ENCODE results near the gene CS. TPM values are rescaled to one million over a fixed set of nuclear protein-coding genes. Genes with fewer than 3 reads are reported as not detected.

CS gene
- polyA plus RNA-seq, 1 donor from 2014 or later = 65.7 TPM

GRCh38 chr12:56339158-56339422, 39.0 kb upstream of the CS start:
- no peaks in the 10 kb centered on the region for H3K9me3 ChIP-seq (ENCODE audit: low read length)
- no peak overlapping the region for H3K4me2 ChIP-seq (ENCODE audit: low read length)
- no peak overlapping the region for H3K27ac ChIP-seq (ENCODE audit: low read length)
- no peaks in the 10 kb centered on the region for H3K9me2 ChIP-seq (ENCODE audit: insufficient read depth, low read length)
- no peaks in the 10 kb centered on the region for H3K27me3 ChIP-seq (ENCODE audit: insufficient read depth, low read depth, low read length)
- H3K79me2 ChIP-seq (replicated peaks; ENCODE audit: insufficient read depth, low read length) = no peaks in the 10 kb centered on the region
- H4K20me1 ChIP-seq (ENCODE audit: insufficient read depth) = no peaks in the 10 kb centered on the region
- H3K4me3 ChIP-seq (ENCODE audit: low read length) = no peak overlapping the region
- TF ChIP-seq EZH2 (IDR thresholded peaks at IDR 0.05; ENCODE audit: borderline replicate concordance, insufficient read depth, low read length, poor library complexity, severe bottlenecking) = no peak
- TF ChIP-seq MXI1 (conservative IDR thresholded peaks at IDR 0.05; ENCODE audit: poor library complexity, severe bottlenecking) = no peak
- TF ChIP-seq CTCF (IDR thresholded peaks at IDR 0.05; ENCODE audit: poor library complexity, severe bottlenecking) = no peak
- no peak for TF ChIP-seq SMC3 (conservative IDR thresholded peaks at IDR 0.05; ENCODE audit: poor library complexity)
- no peak for TF ChIP-seq REST (IDR thresholded peaks at IDR 0.05; ENCODE audit: borderline replicate concordance)
- TF ChIP-seq RAD21 (conservative IDR thresholded peaks at IDR 0.05) = no peak
- no peak for TF ChIP-seq TAF1 (IDR thresholded peaks at IDR 0.05; ENCODE audit: low read depth)
- no peak for TF ChIP-seq EP300 (conservative IDR thresholded peaks at IDR 0.05; ENCODE audit: poor library complexity, severe bottlenecking)
- H3F3A ChIP-seq (ENCODE audit: insufficient read depth, low read length, poor library complexity, severe bottlenecking) = no peaks in the 10 kb centered on the region
- no peak overlapping the region for H2AFZ ChIP-seq (ENCODE audit: low read depth, low read length)
- no peak overlapping the region for H3K9ac ChIP-seq (ENCODE audit: low read length)
- H3K36me3 ChIP-seq (ENCODE audit: insufficient read depth, low read length) = no peaks in the 10 kb centered on the region

- Histone ChIP-seq H3K4me2 (ENCODE audit: low read length) (no peak within 1 kb of the TSS), H3K27ac (ENCODE audit: low read length) (no peak within 1 kb of the TSS), H3K4me3 (ENCODE audit: low read length) (no peak within 1 kb of the TSS), H2AFZ (ENCODE audit: low read depth, low read length) (no peak within 1 kb of the TSS), H3K79me2 (replicated peaks; ENCODE audit: insufficient read depth, low read length) (no peaks in the 10 kb centered on the region), H3K9ac (ENCODE audit: low read length) (no peak within 1 kb of the TSS), H3K36me3 (ENCODE audit: insufficient read depth, low read length) (no peaks in the 10 kb centered on the region), H4K20me1 (ENCODE audit: insufficient read depth) (no peaks in the 10 kb centered on the region), H3K27me3 (ENCODE audit: insufficient read depth, low read depth, low read length) (no peaks in the 10 kb centered on the region), H3K9me3 (ENCODE audit: low read length) (no peaks in the 10 kb centered on the region), H3K9me2 (ENCODE audit: insufficient read depth, low read length) (no peaks in the 10 kb centered on the region), H3F3A (ENCODE audit: insufficient read depth, low read length, poor library complexity, severe bottlenecking) (peaks cover 2% of the 10 kb centered on the region)
- TF ChIP-seq EP300 (conservative IDR thresholded peaks at IDR 0.05; ENCODE audit: poor library complexity, severe bottlenecking) (no peak), CTCF (IDR thresholded peaks at IDR 0.05; ENCODE audit: poor library complexity, severe bottlenecking) (no peak), POLR2AphosphoS5 (IDR thresholded peaks at IDR 0.05) (no peak)
Observed at GRCh38 chr12:56338308-56339157, 38.4 kb upstream of the CS start, which contains the start of gene IL23A. Gene IL23A, plus strand, starts transcription at chr12:56338884. Its CDS starts 161 bp downstream, at chr12:56339045.
